Fibroblast of mammary gland (primary cell): ENCODE measurements around the gene HS3ST6.
A peak's percentile ranks its signal among the peaks of the same experiment; 100 is the strongest.

Source experiments
- DNase-seq: peaks from one replicate; pipeline ENCODE4 v3.0.0-alpha.2; 2010; ENCODE audit warnings: low read depth
- H3K4me3 ChIP-seq: 2 replicates; pipeline ENCODE4 v1.5.1; 2011; ENCODE audit warnings: low read depth, mild to moderate bottlenecking, low read length, moderate library complexity; ENCODE audit not compliant: control insufficient read depth
- TF ChIP-seq, protein P1 (sequence below): conservative IDR thresholded peaks from 2 replicates; pipeline ENCODE4 v1.5.1; 2011; ENCODE audit warnings: low read depth, low read length, inconsistent platforms; ENCODE audit not compliant: control insufficient read depth, insufficient read depth

Gene HS3ST6

DNA sequence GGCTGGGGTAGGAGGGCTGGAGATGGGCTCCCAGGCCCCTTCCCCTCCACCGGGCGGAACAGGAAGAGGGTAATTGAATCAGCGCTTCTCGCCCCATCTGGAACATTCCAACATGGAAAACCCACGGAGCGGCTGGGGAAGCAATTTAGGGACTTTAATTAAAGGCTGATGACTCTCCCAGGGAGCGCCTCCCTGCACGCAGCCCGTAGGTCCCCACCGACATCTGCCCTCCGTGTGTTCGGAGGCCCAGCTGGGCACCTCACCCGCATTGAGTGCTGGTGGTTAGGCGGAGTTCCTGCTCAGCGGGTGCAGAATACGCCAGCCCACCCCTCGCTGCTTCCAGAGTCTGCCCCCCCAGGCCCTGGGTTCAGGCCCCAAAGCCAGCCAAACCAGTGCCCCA, 10.0 kb downstream of the HS3ST6 start:
- DNase-seq: no peak
- TF ChIP-seq, protein P1, sequence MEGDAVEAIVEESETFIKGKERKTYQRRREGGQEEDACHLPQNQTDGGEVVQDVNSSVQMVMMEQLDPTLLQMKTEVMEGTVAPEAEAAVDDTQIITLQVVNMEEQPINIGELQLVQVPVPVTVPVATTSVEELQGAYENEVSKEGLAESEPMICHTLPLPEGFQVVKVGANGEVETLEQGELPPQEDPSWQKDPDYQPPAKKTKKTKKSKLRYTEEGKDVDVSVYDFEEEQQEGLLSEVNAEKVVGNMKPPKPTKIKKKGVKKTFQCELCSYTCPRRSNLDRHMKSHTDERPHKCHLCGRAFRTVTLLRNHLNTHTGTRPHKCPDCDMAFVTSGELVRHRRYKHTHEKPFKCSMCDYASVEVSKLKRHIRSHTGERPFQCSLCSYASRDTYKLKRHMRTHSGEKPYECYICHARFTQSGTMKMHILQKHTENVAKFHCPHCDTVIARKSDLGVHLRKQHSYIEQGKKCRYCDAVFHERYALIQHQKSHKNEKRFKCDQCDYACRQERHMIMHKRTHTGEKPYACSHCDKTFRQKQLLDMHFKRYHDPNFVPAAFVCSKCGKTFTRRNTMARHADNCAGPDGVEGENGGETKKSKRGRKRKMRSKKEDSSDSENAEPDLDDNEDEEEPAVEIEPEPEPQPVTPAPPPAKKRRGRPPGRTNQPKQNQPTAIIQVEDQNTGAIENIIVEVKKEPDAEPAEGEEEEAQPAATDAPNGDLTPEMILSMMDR: no peak

GRCh38 chr16:1907226-1907860, 10.9 kb downstream of the HS3ST6 start:
- H3K4me3 ChIP-seq: no peak overlapping the region
- TF ChIP-seq, protein P1: no peak
- DNase-seq: no peak

More for the DNA sequence above, 10.0 kb downstream of the HS3ST6 start:
- H3K4me3 ChIP-seq: no peak overlapping the region

- no peak for DNase-seq
- TF ChIP-seq, protein P1: no peak
These were observed 11.4 kb downstream of the HS3ST6 start for GRCh38 chr16:1906846-1907165.

GRCh38 chr16:1906055-1906845, 12.0 kb downstream of the HS3ST6 start:
- H3K4me3 ChIP-seq: no peak overlapping the region
- TF ChIP-seq, protein P1: no peak
- DNase-seq: no peak

More at GRCh38 chr16:1906846-1907165, 11.4 kb downstream of the HS3ST6 start:
- no peak overlapping the region for H3K4me3 ChIP-seq

DNA sequence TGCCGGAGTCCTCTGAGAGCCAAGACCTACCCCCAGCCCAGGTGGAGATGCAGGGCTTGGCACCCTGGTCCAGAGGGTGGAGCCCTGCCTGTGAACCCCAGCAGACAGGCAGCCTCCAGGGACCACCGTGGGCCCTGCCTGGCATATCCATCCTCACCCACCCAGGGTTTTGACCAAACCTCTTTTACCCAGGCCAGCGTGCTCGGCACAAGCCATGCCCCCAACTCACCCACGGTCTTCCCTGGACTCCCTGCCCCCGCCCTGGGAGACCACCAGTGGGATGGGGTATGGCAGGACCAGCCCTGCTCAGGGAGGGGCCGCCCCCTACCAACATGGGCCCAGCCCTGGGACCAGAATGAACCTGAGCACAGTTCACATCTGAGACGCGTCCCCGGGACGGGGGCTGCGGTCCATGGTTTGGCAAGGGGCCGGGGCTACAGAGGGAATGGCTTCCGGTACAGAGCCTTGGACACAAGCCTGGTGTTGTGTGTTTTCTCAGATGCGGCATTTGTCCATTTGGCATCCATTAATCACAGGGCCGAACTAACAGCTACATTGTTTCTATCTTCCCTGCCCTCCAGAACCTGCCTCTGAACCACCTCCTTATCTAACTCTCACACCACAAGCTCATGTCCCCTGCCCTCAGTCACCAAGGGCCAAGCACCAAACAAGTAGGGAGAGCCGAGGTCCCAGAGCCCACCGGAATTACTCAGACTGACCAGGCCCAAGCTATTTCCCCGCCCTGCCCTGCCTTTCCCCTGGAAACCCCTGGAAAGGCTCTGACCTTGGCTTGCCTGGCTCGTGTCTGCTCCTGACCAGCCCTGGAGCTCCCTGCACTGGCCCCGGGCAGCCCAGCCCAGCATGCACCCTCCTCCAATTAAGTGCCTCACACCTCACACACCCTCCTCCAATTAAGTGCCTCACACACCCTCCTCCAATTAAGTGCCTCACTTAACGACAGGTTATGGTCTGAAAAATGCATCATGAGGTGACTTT, 14.1 kb downstream of the HS3ST6 start:
- peak; percentile 6 for DNase-seq
- TF ChIP-seq, protein P1: no peak
- no peak overlapping the region for H3K4me3 ChIP-seq

- TF ChIP-seq, protein P1: no peak
- no peak overlapping the region for H3K4me3 ChIP-seq
- DNase-seq: no peak
These were observed 15.0 kb downstream of the HS3ST6 start for GRCh38 chr16:1903220-1903574.
